Umbilical cord (tissue), 2 donors: ENCODE measurements around the gene RASD2. TPM values are rescaled to one million over a fixed set of nuclear protein-coding genes. Genes with fewer than 3 reads are reported as not detected.

ENCODE experiments used
- DNase-seq: peaks from one replicate; pipeline ENCODE4 v3.0.0-alpha.2; 2015; ENCODE audit warnings: low spot score
- total RNA-seq: library from RNA; depleted of rRNA; stranded (reverse); fragments of >200 nt; gene quantifications from one replicate; pipeline ENCODE4 v1.2.3, GENCODE V29; 2014; ENCODE audit warnings: low replicate concordance; ENCODE audit not compliant: insufficient read depth

Gene RASD2
- total RNA-seq, 1 donor from 2014 or later: not detected

GRCh38 chr22:35541254-35541748, 670 bp downstream of the RASD2 start:
- no peak for DNase-seq

- DNase-seq: no peak
Measured at GRCh38 chr22:35542157-35542938, 1.7 kb downstream of the RASD2 start.

GRCh38 chr22:35542939-35543516, 2.4 kb downstream of the RASD2 start:
- DNase-seq: no peak

- DNase-seq: no peak
Measured at GRCh38 chr22:35543702-35544101, 3.1 kb downstream of the RASD2 start.

- no peak for DNase-seq
Measured at GRCh38 chr22:35544189-35544588, 3.6 kb downstream of the RASD2 start.

GRCh38 chr22:35544827-35545226, 4.2 kb downstream of the RASD2 start:
- no peak for DNase-seq

GRCh38 chr22:35546886-35547285, 6.3 kb downstream of the RASD2 start:
- no peak for DNase-seq

GRCh38 chr22:35547987-35548721, 7.5 kb downstream of the RASD2 start:
- peak; percentile 92 for DNase-seq

- no peak for DNase-seq
Measured at GRCh38 chr22:35548722-35549112, 8.1 kb downstream of the RASD2 start.

GRCh38 chr22:35549328-35549727, 8.7 kb downstream of the RASD2 start:
- DNase-seq: peak; percentile 30

GRCh38 chr22:35551549-35552177, 11.0 kb downstream of the RASD2 start:
- DNase-seq: no peak

- DNase-seq: no peak
Measured at GRCh38 chr22:35552196-35552842, 11.7 kb downstream of the RASD2 start.

GRCh38 chr22:35552846-35553245, 12.2 kb downstream of the RASD2 start:
- DNase-seq: no peak

- DNase-seq: no peak
Measured at GRCh38 chr22:35553341-35553740, 12.7 kb downstream of the RASD2 start.

- no peak for DNase-seq
Measured at GRCh38 chr22:35554297-35554845, 13.7 kb downstream of the RASD2 start.

GRCh38 chr22:35555483-35555890, 14.9 kb downstream of the RASD2 start:
- DNase-seq: no peak

GRCh38 chr22:35555946-35556547, 15.4 kb downstream of the RASD2 start:
- DNase-seq: no peak

- DNase-seq: no peak
Measured at GRCh38 chr22:35556666-35557065, 16.0 kb downstream of the RASD2 start.

- DNase-seq: no peak
Measured at GRCh38 chr22:35558031-35558430, 17.4 kb downstream of the RASD2 start.

- DNase-seq: no peak
Measured at GRCh38 chr22:35558719-35559118, 18.1 kb downstream of the RASD2 start.
